Neural progenitor cell (in vitro differentiated cells): Measurements from ENCODE around the gene ANKS1B. TPM values are rescaled to one million over a fixed set of nuclear protein-coding genes. Genes with fewer than 3 reads are reported as not detected.

ENCODE experiments used
- DNase-seq: peaks from one replicate; pipeline ENCODE4 v3.0.0-alpha.2; 2016; ENCODE audit warnings: low spot score
- H2AFZ ChIP-seq: fragments of 200-600 bp; sonication (generic); replicated peaks from 2 replicates; pipeline ENCODE4 v1.6.1; 2016; ENCODE audit warnings: antibody characterized with exemption
- H3F3A ChIP-seq: fragments of 200-600 bp; sonication (generic); 2 replicates; pipeline ENCODE4 v1.6.1; 2016; ENCODE audit warnings: antibody characterized with exemption, low read depth
- H3K27ac ChIP-seq: fragments of 200-600 bp; sonication (generic); 2 replicates; pipeline ENCODE4 v1.5.1; 2016; ENCODE audit warnings: mild to moderate bottlenecking
- H3K27me3 ChIP-seq: fragments of 200-600 bp; sonication (generic); 2 replicates; pipeline ENCODE4 v1.6.1; 2016; ENCODE audit warnings: mild to moderate bottlenecking, moderate library complexity
- H3K36me3 ChIP-seq: fragments of 200-600 bp; sonication (generic); 2 replicates; pipeline ENCODE4 v1.5.1; 2016
- H3K4me1 ChIP-seq: fragments of 200-600 bp; sonication (generic); 2 replicates; pipeline ENCODE4 v1.6.1; 2016; ENCODE audit warnings: mixed run types
- H3K4me2 ChIP-seq: fragments of 200-600 bp; sonication (generic); 2 replicates; pipeline ENCODE4 v1.6.1; 2016
- H3K4me3 ChIP-seq: fragments of 200-600 bp; sonication (generic); 2 replicates; pipeline ENCODE4 v1.5.1; 2016
- H3K79me2 ChIP-seq: fragments of 200-600 bp; sonication (generic); 2 replicates; pipeline ENCODE4 v1.6.1; 2016; ENCODE audit warnings: low read depth
- H3K9ac ChIP-seq: fragments of 200-600 bp; sonication (generic); 2 replicates; pipeline ENCODE4 v1.6.1; 2016
- H3K9me3 ChIP-seq: fragments of 200-600 bp; sonication (generic); 2 replicates; pipeline ENCODE4 v1.5.1; 2016; ENCODE audit warnings: low read depth
- H4K20me1 ChIP-seq: fragments of 200-600 bp; sonication (generic); 2 replicates; pipeline ENCODE4 v1.6.1; 2016; ENCODE audit warnings: low read depth
- H3K27ac Mint-ChIP-seq: 3 replicates; pipeline ENCODE4 v1.8.0; 2021; ENCODE audit warnings: mixed read lengths
- H3K27me3 Mint-ChIP-seq: 2 replicates; pipeline ENCODE4 v1.8.0; 2022; ENCODE audit warnings: low read depth, mild to moderate bottlenecking, inconsistent platforms, moderate library complexity, mixed read lengths; ENCODE audit not compliant: insufficient read depth
- H3K36me3 Mint-ChIP-seq: 3 replicates; pipeline ENCODE4 v1.8.0; 2021; ENCODE audit warnings: mixed read lengths
- H3K4me1 Mint-ChIP-seq: 3 replicates; pipeline ENCODE4 v1.8.0; 2021; ENCODE audit warnings: mixed read lengths
- H3K4me3 Mint-ChIP-seq: 3 replicates; pipeline ENCODE4 v1.8.0; 2021; ENCODE audit warnings: mild to moderate bottlenecking, moderate library complexity, mixed read lengths
- H3K9me3 Mint-ChIP-seq: 3 replicates; pipeline ENCODE4 v1.8.0; 2020; ENCODE audit warnings: mixed read lengths
- CTCF ChIP-seq: fragments of 200-600 bp; sonication (generic); IDR thresholded peaks from 2 replicates; pipeline ENCODE4 v1.5.1; 2017; ENCODE audit warnings: antibody characterized with exemption, mild to moderate bottlenecking
- EZH2 ChIP-seq: fragments of 200-600 bp; sonication (generic); IDR thresholded peaks from 2 replicates; pipeline ENCODE4 v1.6.1; 2017; ENCODE audit warnings: antibody characterized with exemption, mild to moderate bottlenecking, moderate library complexity
- EZH2phosphoT487 ChIP-seq: fragments of 200-600 bp; sonication (generic); IDR thresholded peaks from 2 replicates; pipeline ENCODE4 v1.6.1; 2017; ENCODE audit warnings: antibody characterized with exemption
- total RNA-seq: library from RNA; depleted of rRNA; stranded (reverse); fragments of >200 nt; gene quantifications from 2 replicates; pipeline ENCODE4 v1.2.3, GENCODE V29; 2015; ENCODE audit warnings: low replicate concordance

ANKS1B gene
- total RNA-seq, 1 donor from 2014 or later: 7.9 TPM

GRCh38 chr12:99529966-99530365 is 454.8 kb downstream of the ANKS1B start:
- H3K4me2 ChIP-seq: no peak overlapping the region
- H3K4me1 ChIP-seq: no peaks in the 10 kb centered on the region
- H3K36me3 ChIP-seq: no peaks in the 10 kb centered on the region
- Mint-ChIP-seq H3K27me3 (no peaks in the 10 kb centered on the region), H3K27ac (no peak overlapping the region), H3K36me3 (no peaks in the 10 kb centered on the region), H3K4me3 (no peak overlapping the region), H3K4me1 (no peaks in the 10 kb centered on the region), H3K9me3 (no peaks in the 10 kb centered on the region)
- no peak overlapping the region for H3K9ac ChIP-seq
- no peak for DNase-seq
- no peak for TF ChIP-seq EZH2phosphoT487
- H2AFZ ChIP-seq: no peak overlapping the region
- H3K4me3 ChIP-seq: no peak overlapping the region
- H3K27ac ChIP-seq: no peak overlapping the region
- H3K27me3 ChIP-seq: no peaks in the 10 kb centered on the region
- no peaks in the 10 kb centered on the region for H3F3A ChIP-seq
- H3K79me2 ChIP-seq: no peaks in the 10 kb centered on the region
- H4K20me1 ChIP-seq: no peaks in the 10 kb centered on the region
- H3K9me3 ChIP-seq: no peaks in the 10 kb centered on the region

- H3K4me2 ChIP-seq: no peak overlapping the region
- TF ChIP-seq CTCF: no peak
- TF ChIP-seq EZH2: no peak
- TF ChIP-seq EZH2phosphoT487: no peak
- H3K27ac ChIP-seq: no peak overlapping the region
- DNase-seq: no peak
- H3K4me1 ChIP-seq: no peaks in the 10 kb centered on the region
- Mint-ChIP-seq H3K4me3 (no peak overlapping the region), H3K9me3 (no peaks in the 10 kb centered on the region), H3K27me3 (no peaks in the 10 kb centered on the region), H3K4me1 (no peaks in the 10 kb centered on the region), H3K36me3 (no peaks in the 10 kb centered on the region), H3K27ac (no peak overlapping the region)
- no peak overlapping the region for H3K4me3 ChIP-seq
- no peaks in the 10 kb centered on the region for H3K27me3 ChIP-seq
- H3K79me2 ChIP-seq: no peaks in the 10 kb centered on the region
- H3K36me3 ChIP-seq: no peaks in the 10 kb centered on the region
- no peaks in the 10 kb centered on the region for H4K20me1 ChIP-seq
- H2AFZ ChIP-seq: no peak overlapping the region
- no peaks in the 10 kb centered on the region for H3F3A ChIP-seq
- H3K9me3 ChIP-seq: no peaks in the 10 kb centered on the region
- H3K9ac ChIP-seq: no peak overlapping the region
Observed at GRCh38 chr12:99528478-99528877, 456.3 kb downstream of the ANKS1B start.

GRCh38 chr12:99523853-99524252 is 460.9 kb downstream of the ANKS1B start:
- Histone ChIP-seq H3K36me3 (no peaks in the 10 kb centered on the region), H3K4me2 (no peak overlapping the region), H3K27ac (no peak overlapping the region), H4K20me1 (no peaks in the 10 kb centered on the region), H3K4me3 (no peak overlapping the region), H3K79me2 (no peaks in the 10 kb centered on the region), H3F3A (no peaks in the 10 kb centered on the region), H3K4me1 (no peaks in the 10 kb centered on the region), H3K9me3 (no peaks in the 10 kb centered on the region), H2AFZ (no peak overlapping the region), H3K27me3 (no peaks in the 10 kb centered on the region), H3K9ac (no peak overlapping the region)
- TF ChIP-seq EZH2 (no peak), CTCF (no peak), EZH2phosphoT487 (no peak)
- H3K4me1 Mint-ChIP-seq: no peaks in the 10 kb centered on the region
- H3K9me3 Mint-ChIP-seq: no peaks in the 10 kb centered on the region
- H3K4me3 Mint-ChIP-seq: no peak overlapping the region
- no peak for DNase-seq
- H3K27ac Mint-ChIP-seq: no peak overlapping the region
- H3K36me3 Mint-ChIP-seq: no peaks in the 10 kb centered on the region
- H3K27me3 Mint-ChIP-seq: no peaks in the 10 kb centered on the region

- Mint-ChIP-seq H3K9me3 (no peaks in the 10 kb centered on the region), H3K36me3 (no peaks in the 10 kb centered on the region), H3K4me3 (no peak overlapping the region), H3K27ac (no peak overlapping the region), H3K4me1 (no peaks in the 10 kb centered on the region), H3K27me3 (no peaks in the 10 kb centered on the region)
- no peaks in the 10 kb centered on the region for H3K36me3 ChIP-seq
- H4K20me1 ChIP-seq: no peaks in the 10 kb centered on the region
- no peak overlapping the region for H3K9ac ChIP-seq
- no peaks in the 10 kb centered on the region for H3K27me3 ChIP-seq
- DNase-seq: no peak
- no peak overlapping the region for H3K27ac ChIP-seq
- TF ChIP-seq EZH2phosphoT487: no peak
- TF ChIP-seq EZH2: no peak
- no peak for TF ChIP-seq CTCF
- H2AFZ ChIP-seq: no peak overlapping the region
- H3K4me2 ChIP-seq: no peak overlapping the region
- H3K9me3 ChIP-seq: no peaks in the 10 kb centered on the region
- no peak overlapping the region for H3K4me3 ChIP-seq
- no peaks in the 10 kb centered on the region for H3F3A ChIP-seq
- no peaks in the 10 kb centered on the region for H3K79me2 ChIP-seq
- H3K4me1 ChIP-seq: no peaks in the 10 kb centered on the region
Observed at GRCh38 chr12:99522456-99522855, 462.3 kb downstream of the ANKS1B start.
